C4-2B (cell line): ENCODE measurements around the gene GGTA1.

Experiments
- H3K27ac ChIP-seq: fragments of 450-650 bp; 2 replicates; pipeline ENCODE4 v1.5.1; 2017
- CTCF ChIP-seq: fragments of 450-650 bp; conservative IDR thresholded peaks from 2 replicates; pipeline ENCODE4 v1.5.1; 2017; ENCODE audit warnings: mild to moderate bottlenecking
- ZFX ChIP-seq: fragments of 450-650 bp; IDR thresholded peaks from 2 replicates; pipeline ENCODE4 v1.6.1; 2017

GGTA1 gene

GRCh38 chr9:121498487-121499176, 1.0 kb downstream of the GGTA1 start:
- TF ChIP-seq CTCF, result peak; percentile 58
- TF ChIP-seq ZFX, result no peak
- H3K27ac ChIP-seq, result no peak overlapping the region

DNA sequence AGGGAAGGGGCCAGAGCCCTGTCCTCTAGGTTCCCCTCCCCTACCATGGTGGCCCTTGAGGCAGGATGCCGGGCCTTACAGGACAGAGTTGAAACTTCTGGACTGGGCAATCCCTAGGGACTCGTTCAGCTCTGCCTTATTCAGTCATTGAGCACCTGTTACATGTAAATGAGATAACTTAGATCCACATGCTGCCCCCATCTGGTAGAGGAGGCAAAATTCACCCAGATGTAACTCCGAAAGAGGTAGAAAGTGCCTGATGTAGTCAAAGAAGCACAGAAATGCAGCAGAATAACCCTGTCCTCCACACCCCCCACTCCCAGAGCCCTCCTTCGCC, 1.5 kb downstream of the GGTA1 start:
- no peak overlapping the region for H3K27ac ChIP-seq
- no peak for TF ChIP-seq ZFX
- TF ChIP-seq CTCF, result peak; percentile 83

DNA sequence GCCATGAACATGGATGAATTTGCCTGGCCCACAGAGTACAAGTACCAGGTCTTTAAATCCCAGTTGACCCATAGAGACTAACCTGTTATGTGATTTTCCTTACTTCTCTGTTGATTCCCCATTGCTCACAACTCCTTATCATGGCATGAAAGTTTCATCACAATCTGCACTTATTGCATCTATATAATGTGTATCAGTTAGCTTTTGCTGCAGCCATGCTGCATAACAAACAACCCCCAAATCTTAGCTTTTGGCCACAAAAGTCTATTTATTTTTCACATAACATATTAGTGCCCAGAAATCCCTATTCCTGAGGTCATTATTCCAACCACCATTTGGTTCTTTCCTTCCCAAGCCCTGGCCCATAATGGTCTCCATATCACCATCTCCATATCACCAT, 3.7 kb downstream of the GGTA1 start:
- TF ChIP-seq CTCF (no peak), ZFX (no peak)
- no peak overlapping the region for H3K27ac ChIP-seq

DNA sequence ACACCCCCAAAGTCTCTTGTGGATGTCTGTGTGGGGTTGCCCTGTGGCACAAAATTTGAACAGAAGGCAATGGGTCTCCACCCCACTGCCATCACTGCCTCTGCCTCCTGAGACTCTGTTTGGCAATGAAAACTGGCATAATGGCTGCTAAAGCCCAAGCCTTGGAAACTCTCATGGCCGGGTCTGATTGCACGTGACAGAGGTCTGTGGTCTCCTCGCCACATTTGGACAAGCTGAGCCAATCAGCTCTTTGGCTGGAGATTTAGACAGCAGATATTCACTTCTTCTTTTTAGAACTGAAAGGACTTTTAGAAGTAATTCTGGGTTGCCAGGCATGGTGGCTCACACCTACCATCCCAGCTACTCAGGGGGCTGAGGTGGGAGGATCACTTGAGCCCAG, 5.5 kb downstream of the GGTA1 start:
- H3K27ac ChIP-seq, result no peak overlapping the region
- TF ChIP-seq CTCF (no peak), ZFX (no peak)

- TF ChIP-seq ZFX (no peak), CTCF (no peak)
- H3K27ac ChIP-seq, result no peak overlapping the region
These were observed 8.5 kb downstream of the GGTA1 start for GRCh38 chr9:121491111-121491510.

- no peak for TF ChIP-seq CTCF
- no peak for TF ChIP-seq ZFX
- no peak overlapping the region for H3K27ac ChIP-seq
These were observed 10.3 kb downstream of the GGTA1 start for GRCh38 chr9:121489344-121489743.

DNA sequence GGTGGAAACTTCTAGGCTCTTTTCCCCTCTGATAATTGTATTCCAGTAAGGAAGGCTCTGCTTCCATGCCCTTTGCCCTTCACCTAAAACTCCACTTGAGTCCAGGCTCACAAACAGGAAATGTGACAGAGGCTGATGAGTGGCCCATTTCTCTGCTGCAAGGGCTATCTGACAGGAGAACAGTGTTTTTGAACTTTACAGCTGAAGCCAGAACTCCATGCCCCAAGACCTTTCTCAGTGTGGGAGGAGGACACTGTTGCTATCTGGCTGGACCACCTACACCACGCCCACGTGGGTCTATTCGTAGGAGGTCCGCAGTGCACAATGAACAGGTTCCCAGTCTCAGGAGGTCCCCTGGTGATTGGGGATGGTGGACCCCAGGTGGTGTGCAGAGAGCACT, 13.6 kb downstream of the GGTA1 start:
- TF ChIP-seq ZFX, result no peak
- H3K27ac ChIP-seq, result no peak overlapping the region

DNA sequence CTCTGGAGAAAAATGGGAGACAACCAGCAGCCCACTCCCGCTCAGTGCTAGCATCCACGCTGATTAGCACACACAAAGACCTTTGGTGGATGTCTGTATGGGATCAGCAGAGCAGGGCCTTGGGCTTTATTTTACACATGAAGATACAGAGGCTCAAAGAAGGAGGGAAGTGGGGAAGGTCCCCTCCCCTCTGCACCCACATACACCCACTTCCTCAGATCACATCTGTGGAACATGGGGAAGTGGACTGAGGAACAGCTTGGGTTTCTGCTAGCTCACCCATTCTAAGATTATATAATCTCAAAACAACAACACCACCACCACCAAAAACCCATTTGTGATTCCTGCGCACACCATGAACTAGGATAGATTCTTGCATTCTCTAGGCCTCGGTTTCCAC, 14.0 kb downstream of the GGTA1 start:
- no peak for TF ChIP-seq CTCF
- TF ChIP-seq ZFX, result no peak
- H3K27ac ChIP-seq, result no peak overlapping the region
